Stimulated activated CD8-positive, alpha-beta memory T cell treated with anti-CD3 and anti-CD28 coated beads, Interleukin-2, amount 100 ng/mL, for 48 hours (primary cell): ENCODE data around the gene SPATS2.
"Not testable (repeated sequence)": the region's sequence is repeated elsewhere in the genome, so short reads cannot be mapped to it uniquely, and the experiment has no call there.

ENCODE experiments used
- DNase-seq, 2 donors: peaks; one replicate each; pipeline ENCODE4 v3.0.0-alpha.2; 2020; ENCODE audit warnings: low read depth in 2 of 2

The SPATS2 gene

GRCh38 chr12:49512546-49512945 is 145.3 kb downstream of the SPATS2 start:
- no peak for DNase-seq

DNA sequence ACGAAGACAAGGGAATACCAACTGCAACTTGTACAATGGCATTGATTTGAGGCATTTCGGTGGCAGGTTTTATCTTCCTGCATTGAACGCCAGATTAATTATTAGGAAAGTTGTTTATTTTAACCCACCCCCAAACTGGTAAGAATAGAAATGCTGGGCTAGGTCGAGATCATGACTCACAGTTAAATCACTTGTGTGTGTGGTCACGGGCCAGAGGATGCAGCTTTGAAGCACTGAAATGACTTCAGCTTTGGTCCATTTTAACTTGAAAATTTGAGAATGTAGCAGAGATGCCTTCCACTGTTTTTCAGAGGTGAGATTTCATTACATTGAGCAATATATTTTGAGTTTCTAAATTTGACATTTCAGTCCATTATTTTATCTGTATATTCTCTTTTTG is 148.0 kb downstream of the SPATS2 start:
- DNase-seq, result no peak

DNA sequence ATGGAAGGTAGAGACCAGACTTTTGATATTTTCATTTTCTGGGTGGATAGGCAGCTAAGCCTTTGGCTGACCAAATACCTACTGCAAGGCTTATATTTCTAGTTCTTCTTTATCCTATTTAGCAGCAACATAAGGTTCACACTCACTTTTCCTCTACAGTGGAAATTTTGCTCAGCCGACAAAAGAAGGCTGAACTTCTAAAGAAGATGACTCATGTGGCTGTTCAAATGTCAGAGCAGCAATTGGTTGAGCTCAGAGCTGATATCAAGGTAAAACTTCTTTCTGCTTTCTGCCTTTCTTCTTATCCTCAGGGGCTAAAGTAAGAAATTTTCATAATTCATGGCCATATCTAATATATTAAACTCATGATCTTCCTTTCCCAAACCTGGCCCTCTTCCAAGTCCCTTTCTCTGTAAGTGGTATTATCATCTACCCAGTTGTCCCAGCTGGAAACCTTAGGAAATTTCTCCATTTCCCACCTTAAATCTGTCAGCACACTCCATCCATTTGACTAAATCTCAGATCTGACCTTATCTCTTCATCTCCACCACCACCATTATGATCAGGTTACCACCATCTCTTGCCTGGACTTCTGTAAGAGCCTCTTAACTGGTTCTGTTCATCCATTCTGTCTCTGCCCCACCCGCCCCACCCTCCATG is 151.8 kb downstream of the SPATS2 start:
- no peak for DNase-seq

DNA sequence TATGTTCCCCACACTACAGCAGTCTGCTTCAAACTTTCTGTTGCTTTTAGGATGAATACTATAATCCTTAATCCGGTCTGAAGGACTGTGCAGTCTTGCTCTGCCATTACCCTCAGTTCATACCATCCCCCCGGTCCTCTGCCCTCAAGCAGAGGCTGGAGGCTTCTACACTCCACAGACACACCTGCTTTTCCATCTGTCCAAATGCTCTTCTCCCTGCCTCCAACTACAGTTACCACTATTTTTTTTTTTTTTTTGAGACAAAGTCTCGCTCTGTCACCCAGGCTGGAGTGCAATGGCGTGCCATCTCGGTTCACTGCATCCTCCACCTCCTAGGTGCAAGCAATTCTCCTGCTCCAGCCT is 152.3 kb downstream of the SPATS2 start:
- no peak for DNase-seq

- DNase-seq, result no peak
Measured at GRCh38 chr12:49521389-49521788, 154.1 kb downstream of the SPATS2 start.

- DNase-seq, result no peak
Measured at GRCh38 chr12:49524660-49525324, 157.5 kb downstream of the SPATS2 start.

DNA sequence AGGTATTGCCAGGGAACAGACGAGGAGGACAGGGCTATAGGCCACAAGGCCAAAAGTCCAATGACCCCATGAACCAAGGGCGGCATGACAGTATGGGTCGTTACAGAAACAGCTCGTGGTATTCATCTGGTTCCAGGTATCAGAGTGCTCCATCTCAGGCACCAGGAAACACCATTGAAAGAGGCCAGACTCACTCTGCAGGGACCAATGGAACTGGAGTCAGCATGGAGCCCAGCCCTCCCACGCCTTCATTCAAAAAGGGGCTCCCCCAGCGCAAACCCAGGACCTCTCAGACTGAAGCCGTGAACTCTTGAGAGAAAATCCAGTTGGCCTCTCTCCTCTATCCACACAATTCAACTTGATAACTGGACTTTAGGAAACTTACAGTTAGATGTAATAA is 158.7 kb downstream of the SPATS2 start:
- DNase-seq, result no peak

DNA sequence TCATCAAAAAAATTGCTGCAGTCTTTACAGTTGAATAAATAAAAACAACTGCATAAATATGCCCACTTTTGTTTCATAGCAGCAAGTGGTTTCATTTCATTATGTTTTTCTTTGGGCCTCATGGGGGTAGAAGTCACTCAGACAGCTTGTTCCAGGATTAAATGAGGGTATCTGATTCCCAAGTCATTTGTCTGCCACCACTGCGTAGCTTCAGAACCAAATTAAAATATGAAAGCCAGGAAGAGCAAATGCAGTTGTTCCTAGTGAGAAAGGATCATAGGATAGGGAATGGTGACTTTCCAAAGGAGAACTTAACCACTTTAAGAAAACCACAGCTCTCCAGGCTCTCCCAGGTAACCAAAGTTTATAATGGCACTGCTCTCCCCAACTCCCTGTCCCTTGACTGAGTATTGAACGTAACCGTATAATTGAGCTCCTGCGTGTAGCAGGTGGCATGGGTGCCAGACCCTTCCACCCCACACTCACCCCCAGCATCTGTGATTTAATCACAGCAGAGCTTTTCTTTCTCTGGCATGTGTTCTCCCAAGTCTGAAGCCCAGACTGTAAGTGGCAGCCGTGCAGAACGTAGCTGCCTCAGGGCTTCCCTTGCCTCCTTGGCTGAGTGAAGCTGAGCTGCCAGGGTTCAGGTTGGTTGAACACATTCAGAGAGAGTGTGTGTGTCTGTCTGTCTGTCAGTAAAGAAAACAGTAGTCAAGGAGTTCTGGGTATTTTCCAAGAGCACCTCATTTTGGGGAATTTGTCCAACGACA is 160.3 kb downstream of the SPATS2 start:
- no peak for DNase-seq

GRCh38 chr12:49529414-49529813 is 162.2 kb downstream of the SPATS2 start:
- DNase-seq, result no peak

- no peak for DNase-seq
Measured at GRCh38 chr12:49531745-49532144, 164.5 kb downstream of the SPATS2 start.

GRCh38 chr12:49533331-49533730 is 166.1 kb downstream of the SPATS2 start:
- no peak for DNase-seq

- DNase-seq, result not testable (repeated sequence)
Measured at GRCh38 chr12:49534122-49534521, 166.9 kb downstream of the SPATS2 start.

GRCh38 chr12:49534731-49535278 is 167.5 kb downstream of the SPATS2 start:
- DNase-seq, result no peak

GRCh38 chr12:49535921-49536525 is 168.8 kb downstream of the SPATS2 start:
- DNase-seq, result no peak

- no peak for DNase-seq
Measured at GRCh38 chr12:49536526-49537071, 169.3 kb downstream of the SPATS2 start.

DNA sequence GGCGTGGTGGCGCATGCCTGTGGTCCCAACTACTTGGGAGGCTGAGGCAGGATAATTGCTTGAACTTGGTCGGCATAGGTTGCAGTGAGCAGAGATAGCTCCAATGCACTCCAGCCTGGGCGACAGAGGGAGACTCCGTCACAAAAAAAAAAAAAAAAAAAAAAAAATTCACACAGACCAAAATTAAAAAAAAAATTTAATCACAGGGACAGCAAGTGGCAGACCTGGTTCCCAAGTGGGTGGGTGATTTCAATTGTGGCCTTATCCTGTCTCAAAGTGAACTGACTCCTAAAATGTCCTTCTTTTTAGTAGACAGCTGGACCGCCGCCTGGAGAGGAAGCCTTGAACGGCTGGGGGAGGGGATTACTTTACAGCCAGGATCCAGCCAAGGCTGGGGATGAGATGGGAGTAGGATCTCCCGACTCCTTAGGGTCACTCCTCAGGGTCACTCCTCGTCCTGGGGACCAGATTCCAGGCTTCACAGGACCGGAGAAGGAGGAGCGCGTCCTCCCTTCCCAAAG is 170.0 kb downstream of the SPATS2 start:
- no peak for DNase-seq

DNA sequence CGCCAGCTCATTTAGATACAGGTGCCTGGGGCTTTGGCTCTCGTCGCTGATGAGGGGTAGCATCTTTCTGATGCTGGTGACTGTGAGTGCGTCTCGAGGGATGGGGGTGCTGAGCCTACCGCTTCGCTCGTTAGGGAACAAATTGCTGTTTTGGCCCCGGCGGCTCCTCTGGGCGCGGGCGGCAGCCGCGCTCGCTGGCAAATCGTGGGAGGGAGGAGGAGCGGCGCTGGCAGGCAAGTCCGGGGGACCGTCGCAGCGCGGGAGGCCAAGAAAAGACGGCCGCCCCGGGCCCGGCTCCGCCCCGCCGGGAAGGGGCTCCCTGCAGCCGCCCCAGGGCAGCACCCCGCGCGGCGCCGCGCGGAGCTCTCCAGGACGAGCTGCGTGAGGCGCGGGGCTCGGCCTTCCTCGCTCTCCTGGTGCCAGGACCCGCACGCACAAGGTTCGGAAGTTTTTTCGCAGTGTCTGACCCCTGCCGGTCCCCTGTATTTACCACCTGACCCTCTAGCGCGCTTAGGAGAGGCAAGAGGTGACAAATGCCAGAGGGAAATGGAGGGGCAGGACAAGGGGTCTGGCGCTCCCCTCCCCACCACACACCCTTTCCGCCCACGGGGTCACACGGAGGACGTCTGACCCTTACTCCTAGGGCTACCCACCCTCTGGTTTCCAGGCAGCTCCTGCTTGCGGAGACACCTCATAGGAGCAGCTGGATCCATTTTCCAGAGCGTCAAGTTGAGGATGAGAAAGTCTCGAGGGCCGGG is 170.7 kb downstream of the SPATS2 start:
- DNase-seq, result no peak

GRCh38 chr12:49538510-49539403 is 171.5 kb downstream of the SPATS2 start, which contains the start of gene KCNH3:
TSS of gene KCNH3 (plus strand) at chr12:49539030. CDS start at chr12:49539417, 387 bp downstream.
- peak; percentile 66 to 76 for DNase-seq

- no peak for DNase-seq
Measured at GRCh38 chr12:49539406-49540228, 172.4 kb downstream of the SPATS2 start.
